22Rv1 (cell line): ENCODE results near the gene TBC1D5.

Experiments
- ZFX ChIP-seq: fragments of 450-650 bp; IDR thresholded peaks from 2 replicates; pipeline ENCODE4 v1.6.1; 2017; ENCODE audit warnings: antibody characterized with exemption, borderline replicate concordance
- TF ChIP-seq, protein P1 (sequence below): fragments of 450-650 bp; IDR thresholded peaks from 2 replicates; pipeline ENCODE4 v1.5.1; 2017; ENCODE audit warnings: mild to moderate bottlenecking

DNA sequence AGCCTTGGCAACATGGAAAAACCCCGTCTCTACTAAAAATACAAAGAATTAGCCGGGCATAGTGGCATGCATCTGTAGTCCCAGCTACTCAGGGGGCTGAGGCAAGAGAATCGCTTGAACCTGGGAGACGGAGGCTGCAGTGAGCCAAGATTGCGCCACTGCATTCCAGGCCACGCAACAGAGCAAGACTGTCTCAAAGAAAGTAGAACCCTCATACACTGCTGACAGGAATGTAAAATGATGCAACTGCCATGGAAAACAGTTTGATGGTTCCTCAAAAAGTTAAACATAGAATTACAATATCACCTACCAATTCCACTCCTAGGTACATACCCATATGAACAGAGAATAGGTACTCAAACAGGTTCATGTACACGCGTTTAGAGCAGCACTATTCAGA is 158.9 kb downstream of the TBC1D5 start:
- TF ChIP-seq, protein P1, sequence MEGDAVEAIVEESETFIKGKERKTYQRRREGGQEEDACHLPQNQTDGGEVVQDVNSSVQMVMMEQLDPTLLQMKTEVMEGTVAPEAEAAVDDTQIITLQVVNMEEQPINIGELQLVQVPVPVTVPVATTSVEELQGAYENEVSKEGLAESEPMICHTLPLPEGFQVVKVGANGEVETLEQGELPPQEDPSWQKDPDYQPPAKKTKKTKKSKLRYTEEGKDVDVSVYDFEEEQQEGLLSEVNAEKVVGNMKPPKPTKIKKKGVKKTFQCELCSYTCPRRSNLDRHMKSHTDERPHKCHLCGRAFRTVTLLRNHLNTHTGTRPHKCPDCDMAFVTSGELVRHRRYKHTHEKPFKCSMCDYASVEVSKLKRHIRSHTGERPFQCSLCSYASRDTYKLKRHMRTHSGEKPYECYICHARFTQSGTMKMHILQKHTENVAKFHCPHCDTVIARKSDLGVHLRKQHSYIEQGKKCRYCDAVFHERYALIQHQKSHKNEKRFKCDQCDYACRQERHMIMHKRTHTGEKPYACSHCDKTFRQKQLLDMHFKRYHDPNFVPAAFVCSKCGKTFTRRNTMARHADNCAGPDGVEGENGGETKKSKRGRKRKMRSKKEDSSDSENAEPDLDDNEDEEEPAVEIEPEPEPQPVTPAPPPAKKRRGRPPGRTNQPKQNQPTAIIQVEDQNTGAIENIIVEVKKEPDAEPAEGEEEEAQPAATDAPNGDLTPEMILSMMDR = no peak
- TF ChIP-seq ZFX = no peak
